Measurements from ENCODE around the gene CACNG7. TPM values are rescaled to one million over a fixed set of nuclear protein-coding genes. Genes with fewer than 3 reads are reported as not detected.

CACNG7 gene
- total RNA-seq, 4 donors from 2014 or later, result not detected

DNA sequence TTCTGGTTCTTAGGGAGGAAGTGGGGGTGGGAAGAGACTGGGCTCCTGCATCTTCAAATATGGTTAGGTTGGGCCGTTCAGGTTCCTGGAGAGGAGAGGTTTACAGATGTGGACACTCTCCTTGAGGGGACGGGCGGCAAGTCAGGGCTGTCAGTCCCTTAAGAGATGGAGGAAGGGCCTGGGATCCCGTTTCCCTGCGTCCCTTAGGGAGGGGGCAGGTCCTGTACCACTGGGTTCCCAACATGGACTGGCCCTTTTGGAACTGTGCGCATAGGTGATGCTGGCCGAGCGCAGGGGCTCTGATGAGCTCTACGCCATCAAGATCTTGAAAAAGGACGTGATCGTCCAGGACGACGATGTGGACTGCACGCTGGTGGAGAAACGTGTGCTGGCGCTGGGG is 10.9 kb upstream of the CACNG7 start:
- Histone ChIP-seq H3K4me3 (no peak overlapping the region), H3K4me1 (no peaks in the 10 kb centered on the region), H3K27me3 (peaks cover 0 to 9% of the 10 kb centered on the region in 2 donors), H3K36me3 (no peaks in the 10 kb centered on the region), H3K27ac (no peak overlapping the region), H3K9me3 (peaks cover 0 to 5% (median 0%) of the 10 kb centered on the region in 4 donors)
- no peak for DNase-seq
- no peak for TF ChIP-seq CTCF (IDR thresholded peaks at IDR 0.05)
- no peak for TF ChIP-seq POLR2A (IDR thresholded peaks at IDR 0.05)

- DNase-seq, result no peak
- Histone ChIP-seq H3K4me3 (no peak overlapping the region), H3K4me1 (no peaks in the 10 kb centered on the region), H3K27me3 (peaks cover 0 to 9% of the 10 kb centered on the region in 2 donors), H3K36me3 (no peaks in the 10 kb centered on the region), H3K27ac (no peak overlapping the region), H3K9me3 (peaks cover 0 to 5% (median 0%) of the 10 kb centered on the region in 4 donors)
- TF ChIP-seq POLR2A (IDR thresholded peaks at IDR 0.05) (no peak), CTCF (IDR thresholded peaks at IDR 0.05) (no peak)
Measured at GRCh38 chr19:53898636-53899341, 10.3 kb upstream of the CACNG7 start.

- Histone ChIP-seq H3K4me3 (no peak overlapping the region), H3K36me3 (no peaks in the 10 kb centered on the region), H3K27ac (no peak overlapping the region), H3K9me3 (peaks cover 0 to 5% (median 0%) of the 10 kb centered on the region in 4 donors), H3K4me1 (no peaks in the 10 kb centered on the region), H3K27me3 (peaks cover 0 to 5% of the 10 kb centered on the region in 2 donors)
- DNase-seq, result no peak
- TF ChIP-seq CTCF (IDR thresholded peaks at IDR 0.05) (no peak), POLR2A (IDR thresholded peaks at IDR 0.05) (no peak)
Measured at GRCh38 chr19:53900191-53900860, 8.8 kb upstream of the CACNG7 start.

- Histone ChIP-seq H3K9me3 (peaks cover 0 to 12% (median 0%) of the 10 kb centered on the region in 4 donors), H3K27ac (no peak overlapping the region), H3K36me3 (no peaks in the 10 kb centered on the region), H3K27me3 (peaks cover 0 to 17% of the 10 kb centered on the region in 2 donors), H3K4me3 (no peak overlapping the region), H3K4me1 (peaks cover 0 to 9% (median 3%) of the 10 kb centered on the region in 4 donors)
- DNase-seq, result no peak
- TF ChIP-seq POLR2A (IDR thresholded peaks at IDR 0.05) (no peak), CTCF (IDR thresholded peaks at IDR 0.05) (no peak)
Measured at GRCh38 chr19:53903055-53903680, 5.9 kb upstream of the CACNG7 start.

- peaks cover 0 to 11% (median 0%) of the 10 kb centered on the region in 4 donors for H3K9me3 ChIP-seq
- H3K27me3 ChIP-seq, result peaks cover 0 to 21% of the 10 kb centered on the region in 2 donors
- TF ChIP-seq CTCF (IDR thresholded peaks at IDR 0.05) (no peak), POLR2A (IDR thresholded peaks at IDR 0.05) (no peak)
Measured at GRCh38 chr19:53904909-53905308, 4.2 kb upstream of the CACNG7 start.

More at GRCh38 chr19:53904909-53905308, 4.2 kb upstream of the CACNG7 start:
- no peak overlapping the region for H3K4me3 ChIP-seq
- no peaks in the 10 kb centered on the region for H3K36me3 ChIP-seq
- DNase-seq, result no peak
- H3K4me1 ChIP-seq, result peaks cover 0 to 16% (median 4%) of the 10 kb centered on the region in 4 donors
- no peak overlapping the region for H3K27ac ChIP-seq
